Type B pancreatic cell (in vitro differentiated cells): ENCODE data around the gene RHOBTB3. TPM values are rescaled to one million over a fixed set of nuclear protein-coding genes. Genes with fewer than 3 reads are reported as not detected.
"Not testable (repeated sequence)": the region's sequence is repeated elsewhere in the genome, so short reads cannot be mapped to it uniquely, and the experiment has no call there.

Experiments used
- DNase-seq: peaks from one replicate; pipeline ENCODE4 v3.0.0; 2021; ENCODE audit warnings: mixed read lengths; ENCODE audit not compliant: unreplicated experiment; ENCODE audit errors: extremely low spot score
- H3K27ac Mint-ChIP-seq: 2 replicates; pipeline ENCODE4 v1.8.0; 2021; ENCODE audit warnings: mild to moderate bottlenecking, mixed read lengths
- H3K27me3 Mint-ChIP-seq: 2 replicates; pipeline ENCODE4 v1.8.0; 2021; ENCODE audit warnings: mixed read lengths
- H3K36me3 Mint-ChIP-seq: 2 replicates; pipeline ENCODE4 v1.8.0; 2021; ENCODE audit warnings: mixed read lengths
- H3K4me1 Mint-ChIP-seq: one replicate; pipeline ENCODE4 v1.8.0; 2021; ENCODE audit warnings: mixed read lengths; ENCODE audit not compliant: unreplicated experiment
- H3K4me3 Mint-ChIP-seq: 2 replicates; pipeline ENCODE4 v1.8.0; 2021; ENCODE audit warnings: mild to moderate bottlenecking, mixed read lengths
- H3K9me3 Mint-ChIP-seq: 2 replicates; pipeline ENCODE4 v1.8.0; 2021; ENCODE audit warnings: mixed read lengths
- total RNA-seq: library from RNA; stranded (reverse); gene quantifications from 2 replicates; pipeline ENCODE4 v1.2.1, GENCODE V29; 2021; ENCODE audit warnings: low replicate concordance
- TF ChIP-seq, protein P1 (sequence below): fragments of 200-600 bp; sonication (generic); conservative IDR thresholded peaks from 2 replicates; pipeline ENCODE4 v1.5.0; 2021; ENCODE audit warnings: antibody characterized with exemption, mild to moderate bottlenecking

RHOBTB3 gene
- total RNA-seq, 1 donor from 2014 or later: 76.3 TPM

- TF ChIP-seq, protein P1, sequence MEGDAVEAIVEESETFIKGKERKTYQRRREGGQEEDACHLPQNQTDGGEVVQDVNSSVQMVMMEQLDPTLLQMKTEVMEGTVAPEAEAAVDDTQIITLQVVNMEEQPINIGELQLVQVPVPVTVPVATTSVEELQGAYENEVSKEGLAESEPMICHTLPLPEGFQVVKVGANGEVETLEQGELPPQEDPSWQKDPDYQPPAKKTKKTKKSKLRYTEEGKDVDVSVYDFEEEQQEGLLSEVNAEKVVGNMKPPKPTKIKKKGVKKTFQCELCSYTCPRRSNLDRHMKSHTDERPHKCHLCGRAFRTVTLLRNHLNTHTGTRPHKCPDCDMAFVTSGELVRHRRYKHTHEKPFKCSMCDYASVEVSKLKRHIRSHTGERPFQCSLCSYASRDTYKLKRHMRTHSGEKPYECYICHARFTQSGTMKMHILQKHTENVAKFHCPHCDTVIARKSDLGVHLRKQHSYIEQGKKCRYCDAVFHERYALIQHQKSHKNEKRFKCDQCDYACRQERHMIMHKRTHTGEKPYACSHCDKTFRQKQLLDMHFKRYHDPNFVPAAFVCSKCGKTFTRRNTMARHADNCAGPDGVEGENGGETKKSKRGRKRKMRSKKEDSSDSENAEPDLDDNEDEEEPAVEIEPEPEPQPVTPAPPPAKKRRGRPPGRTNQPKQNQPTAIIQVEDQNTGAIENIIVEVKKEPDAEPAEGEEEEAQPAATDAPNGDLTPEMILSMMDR: no peak
- H3K4me3 Mint-ChIP-seq: peak overlapping the region; percentile 27
Measured at GRCh38 chr5:95836544-95836943, 105.4 kb downstream of the RHOBTB3 start.

GRCh38 chr5:95836971-95837370 is 105.8 kb downstream of the RHOBTB3 start:
- H3K27ac Mint-ChIP-seq, H3K9me3 Mint-ChIP-seq, DNase-seq, H3K27me3 Mint-ChIP-seq, H3K36me3 Mint-ChIP-seq, H3K4me1 Mint-ChIP-seq: not testable (repeated sequence)
- peak overlapping the region; percentile 27 for H3K4me3 Mint-ChIP-seq

More at GRCh38 chr5:95836544-95836943, 105.4 kb downstream of the RHOBTB3 start:
- no peak overlapping the region for H3K27ac Mint-ChIP-seq
- H3K36me3 Mint-ChIP-seq: no peaks in the 10 kb centered on the region
- DNase-seq: no peak
- peaks cover 5% of the 10 kb centered on the region for H3K4me1 Mint-ChIP-seq
- H3K9me3 Mint-ChIP-seq: no peaks in the 10 kb centered on the region
- no peaks in the 10 kb centered on the region for H3K27me3 Mint-ChIP-seq

GRCh38 chr5:95837492-95837891 is 106.4 kb downstream of the RHOBTB3 start:
- DNase-seq: no peak
- Mint-ChIP-seq H3K4me1 (peaks cover 5% of the 10 kb centered on the region), H3K4me3 (no peak overlapping the region), H3K27ac (no peak overlapping the region), H3K36me3 (no peaks in the 10 kb centered on the region), H3K27me3 (no peaks in the 10 kb centered on the region), H3K9me3 (no peaks in the 10 kb centered on the region)
- TF ChIP-seq, protein P1: no peak

DNA sequence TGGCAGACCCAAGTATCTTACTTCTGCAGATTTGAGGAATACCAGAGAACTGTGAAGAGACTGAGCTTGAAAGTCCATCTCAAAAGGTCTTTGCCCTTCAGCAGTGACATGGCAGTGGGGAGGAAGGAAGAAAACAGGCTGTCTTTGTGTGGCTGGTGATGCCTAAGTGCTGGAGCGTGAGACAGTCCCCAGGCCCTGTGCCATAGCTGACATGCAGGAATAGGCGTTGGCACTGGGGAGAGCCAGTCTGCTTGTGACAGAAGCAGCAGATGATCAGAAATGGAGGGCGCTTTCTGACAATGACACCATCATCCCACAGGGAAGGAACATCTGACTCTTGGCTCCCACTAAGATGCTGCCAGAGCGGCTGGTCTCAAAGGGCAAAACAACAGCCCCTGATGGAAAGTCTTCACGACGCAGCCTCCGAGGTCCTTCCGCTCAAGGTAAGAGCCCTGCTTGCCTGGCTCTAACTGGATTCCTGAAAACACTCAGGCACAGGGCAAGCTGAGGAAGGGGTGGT is 106.9 kb downstream of the RHOBTB3 start:
- Mint-ChIP-seq H3K27me3 (no peaks in the 10 kb centered on the region), H3K4me3 (no peak overlapping the region)
- TF ChIP-seq, protein P1: no peak

GRCh38 chr5:95838556-95838955 is 107.4 kb downstream of the RHOBTB3 start:
- Mint-ChIP-seq H3K4me1 (peaks cover 5% of the 10 kb centered on the region), H3K27me3 (no peaks in the 10 kb centered on the region), H3K9me3 (no peaks in the 10 kb centered on the region), H3K36me3 (no peaks in the 10 kb centered on the region), H3K27ac (no peak overlapping the region), H3K4me3 (no peak overlapping the region)
- DNase-seq: no peak
- TF ChIP-seq, protein P1: no peak

More for the DNA sequence above, 106.9 kb downstream of the RHOBTB3 start:
- no peak for DNase-seq
- H3K4me1 Mint-ChIP-seq: peaks cover 5% of the 10 kb centered on the region
- no peaks in the 10 kb centered on the region for H3K9me3 Mint-ChIP-seq
- H3K36me3 Mint-ChIP-seq: no peaks in the 10 kb centered on the region
- no peak overlapping the region for H3K27ac Mint-ChIP-seq

DNA sequence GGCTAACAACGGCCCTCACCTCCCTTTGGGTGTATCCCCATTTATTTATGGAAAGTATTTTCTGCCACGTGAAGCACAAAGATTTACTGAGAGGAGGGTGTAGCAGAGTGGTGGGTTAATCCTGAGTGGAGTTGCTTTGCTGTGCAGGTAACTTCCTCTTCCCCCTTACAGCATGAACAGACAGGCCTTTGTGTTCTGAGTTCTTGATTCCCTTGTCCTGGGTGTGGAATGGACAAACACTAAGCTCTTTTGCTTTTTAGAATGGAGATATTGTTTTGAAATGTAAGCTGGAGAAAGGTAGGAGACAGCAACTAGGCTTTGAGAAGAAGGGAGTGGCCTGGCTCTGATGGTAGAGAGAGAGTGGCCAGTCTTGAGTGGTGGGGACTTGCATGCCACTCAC is 108.5 kb downstream of the RHOBTB3 start:
- H3K27ac Mint-ChIP-seq: no peak overlapping the region
- no peaks in the 10 kb centered on the region for H3K9me3 Mint-ChIP-seq
- TF ChIP-seq, protein P1: no peak
- peaks cover 5% of the 10 kb centered on the region for H3K4me1 Mint-ChIP-seq
- H3K4me3 Mint-ChIP-seq: no peak overlapping the region
- H3K36me3 Mint-ChIP-seq: no peaks in the 10 kb centered on the region
- H3K27me3 Mint-ChIP-seq: no peaks in the 10 kb centered on the region
- DNase-seq: no peak
